Spleen (tissue), 11 donors: ENCODE data around the gene CENPB. TPM values are rescaled to one million over a fixed set of nuclear protein-coding genes. Genes with fewer than 3 reads are reported as not detected.

ENCODE experiments used
- DNase-seq: peaks from one replicate; pipeline ENCODE4 v3.0.0-alpha.2; 2020
- H3K27ac ChIP-seq, 8 donors: fragments of 200-600 bp; sonication (generic) in 7 of 8; 1 replicate in 4 of 8; 2 replicates in 4 of 8; pipeline versions ENCODE4 v1.5.0 to v1.8.0; 2016 to 2021; ENCODE audit warnings: inconsistent platforms in 4 of 8, mild to moderate bottlenecking in 4 of 8, moderate library complexity in 1 of 8
- H3K27me3 ChIP-seq, 7 donors: fragments of 200-600 bp; sonication (generic) in 6 of 7; replicated peaks in 1 of 7; 1 replicate in 4 of 7; 2 replicates in 3 of 7; pipeline versions ENCODE4 v1.5.0 to v1.8.0; 2016 to 2021; ENCODE audit warnings: inconsistent platforms in 3 of 7, mild to moderate bottlenecking in 1 of 7
- H3K36me3 ChIP-seq, 6 donors: fragments of 200-600 bp; sonication (generic) in 5 of 6; 1 replicate in 4 of 6; 2 replicates in 2 of 6; pipeline versions ENCODE4 v1.5.0 to v1.8.0; 2016 to 2021; ENCODE audit warnings: inconsistent platforms in 2 of 6
- H3K4me1 ChIP-seq, 6 donors: fragments of 200-600 bp; sonication (generic) in 5 of 6; 1 replicate in 3 of 6; 2 replicates in 3 of 6; pipeline versions ENCODE4 v1.5.0 to v1.8.0; 2016 to 2021; ENCODE audit warnings: inconsistent platforms in 3 of 6
- H3K4me3 ChIP-seq, 8 donors: fragments of 200-600 bp; sonication (generic) in 7 of 8; 1 replicate in 4 of 8; 2 replicates in 4 of 8; pipeline versions ENCODE4 v1.5.0 to v1.8.0; 2016 to 2021; ENCODE audit warnings: inconsistent platforms in 4 of 8, mild to moderate bottlenecking in 4 of 8, moderate library complexity in 2 of 8
- H3K9me3 ChIP-seq, 8 donors: fragments of 200-600 bp; sonication (generic) in 7 of 8; 1 replicate in 4 of 8; 2 replicates in 4 of 8; pipeline versions ENCODE4 v1.5.0 to v1.8.0; 2016 to 2021; ENCODE audit warnings: inconsistent platforms in 4 of 8
- POLR2A ChIP-seq, 3 donors: fragments of 450-650 bp; IDR thresholded peaks; one replicate each; pipeline ENCODE4 v1.5.1; 2017; ENCODE audit warnings: antibody characterized with exemption in 3 of 3, mild to moderate bottlenecking in 1 of 3
- POLR2AphosphoS5 ChIP-seq, 3 donors: sonication (generic); formaldehyde crosslinking; IDR thresholded peaks; one replicate each; pipeline ENCODE4 v1.5.1; 2017; ENCODE audit warnings: antibody characterized with exemption in 3 of 3
- WGBS, 5 donors: extraction: QIAGEN DNeasy Blood & Tissue Kit in 3 of 5; methylation state at CpG; one replicate each; pipeline versions ENCODE4 v1.1.5 to v1.1.7; 2013 to 2018; 5-methylcytosine and 5-hydroxymethylcytosine counted together
- intact Hi-C: fragments of 100-400 bp; cut with DNase I; formaldehyde crosslinking; loops from one replicate; pipeline ENCODE4 v1.15.0; 2023; ENCODE audit warnings: low total_unique reads
- polyA plus RNA-seq, 3 donors: library from polyadenylated mRNA; stranded (reverse); fragments of 200-250 nt; gene quantifications; one replicate each; pipeline ENCODE4 v1.2.1, GENCODE V29; 2013
- total RNA-seq, 7 donors: library from RNA; depleted of rRNA in 3 of 7; stranded (reverse); fragments of >200 nt in 3 of 7; fragmentation: NEBNext Ultra II Directional in 4 of 7; extraction: Animal tissue kit (Norgen Biotek cat#: 25700) in 4 of 7; gene quantifications; one replicate each; pipeline versions ENCODE4 v1.1.0 to v1.2.1, GENCODE V29; 2016 to 2021
- TF ChIP-seq, protein P1 (sequence below), 11 experiments: fragments of 200-600 bp in 7 of 11; fragments of 450-650 bp in 4 of 11; sonication (generic) in 4 of 11; IDR thresholded peaks in 8 of 11; conservative IDR thresholded peaks in 3 of 11; 1 replicate in 7 of 11; 2 replicates in 4 of 11; pipeline versions ENCODE4 v1.4.0 to v1.8.0; 2016 to 2021; ENCODE audit warnings: antibody characterized with exemption in 11 of 11, inconsistent platforms in 4 of 11, mild to moderate bottlenecking in 1 of 11
- donor health status: healthy with polysubstance abuse.
- donor health status: DM: no; HTN: no; CAD: no; lungs with moderate emphysema.
- donor health status: DM: no; HTN: no; CAD: no.
- donor health status: Bipolar disorder and iron deficiency.
- donor health status: healthy.
- donor health status: DM: no; HTN: no; CAD: no.
- donor health status: DM: yes; HTN: yes; CAD: no.

Gene CENPB
- total and polyA plus RNA-seq, 10 donors: 24.8 to 84.7 (median 55.6) TPM

DNA sequence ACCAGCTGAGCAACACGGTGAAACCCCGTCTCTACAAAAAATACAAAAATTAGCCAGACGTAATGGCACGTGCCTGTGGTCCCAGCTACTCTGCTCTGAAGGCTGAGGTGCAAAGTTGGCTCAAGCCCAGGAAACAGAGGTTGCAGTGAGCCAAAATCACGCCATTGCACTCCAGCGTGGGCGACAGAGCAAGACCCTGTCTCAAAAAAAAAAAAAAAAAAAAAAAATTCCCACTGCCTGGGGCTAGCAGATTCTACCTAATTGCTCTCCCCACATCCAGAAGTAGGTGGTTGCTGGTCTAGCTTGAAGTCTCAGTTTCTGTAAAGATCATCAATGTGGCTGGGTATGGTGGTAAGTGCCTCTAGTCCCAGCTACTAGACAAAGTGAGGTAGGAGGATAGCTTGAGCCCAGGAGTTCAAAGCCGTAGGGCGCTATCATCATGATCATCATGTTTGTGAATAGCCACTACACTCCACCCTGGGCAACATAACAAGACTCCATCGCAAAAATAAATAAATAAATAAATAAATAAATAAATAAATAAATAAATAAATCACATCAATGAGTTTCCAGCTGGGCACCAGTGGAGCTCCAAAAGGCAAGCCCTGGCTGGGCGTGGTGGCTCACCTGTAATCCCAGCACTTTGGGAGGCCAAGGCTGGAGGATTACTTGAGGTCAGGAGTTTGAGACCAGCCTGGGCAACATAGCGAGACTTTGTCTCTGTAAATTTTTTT lies 27.5 kb upstream of the CENPB start:
- no peaks in the 10 kb centered on the region for H3K36me3 ChIP-seq
- no peaks in the 10 kb centered on the region for H3K27me3 ChIP-seq
- no peak for DNase-seq
- TF ChIP-seq POLR2A (IDR thresholded peaks at IDR 0.05) (no peak), POLR2AphosphoS5 (IDR thresholded peaks at IDR 0.05) (no peak)
- TF ChIP-seq, protein P1, sequence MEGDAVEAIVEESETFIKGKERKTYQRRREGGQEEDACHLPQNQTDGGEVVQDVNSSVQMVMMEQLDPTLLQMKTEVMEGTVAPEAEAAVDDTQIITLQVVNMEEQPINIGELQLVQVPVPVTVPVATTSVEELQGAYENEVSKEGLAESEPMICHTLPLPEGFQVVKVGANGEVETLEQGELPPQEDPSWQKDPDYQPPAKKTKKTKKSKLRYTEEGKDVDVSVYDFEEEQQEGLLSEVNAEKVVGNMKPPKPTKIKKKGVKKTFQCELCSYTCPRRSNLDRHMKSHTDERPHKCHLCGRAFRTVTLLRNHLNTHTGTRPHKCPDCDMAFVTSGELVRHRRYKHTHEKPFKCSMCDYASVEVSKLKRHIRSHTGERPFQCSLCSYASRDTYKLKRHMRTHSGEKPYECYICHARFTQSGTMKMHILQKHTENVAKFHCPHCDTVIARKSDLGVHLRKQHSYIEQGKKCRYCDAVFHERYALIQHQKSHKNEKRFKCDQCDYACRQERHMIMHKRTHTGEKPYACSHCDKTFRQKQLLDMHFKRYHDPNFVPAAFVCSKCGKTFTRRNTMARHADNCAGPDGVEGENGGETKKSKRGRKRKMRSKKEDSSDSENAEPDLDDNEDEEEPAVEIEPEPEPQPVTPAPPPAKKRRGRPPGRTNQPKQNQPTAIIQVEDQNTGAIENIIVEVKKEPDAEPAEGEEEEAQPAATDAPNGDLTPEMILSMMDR (IDR thresholded peaks at IDR 0.05 in 8 of 11, conservative IDR thresholded peaks at IDR 0.05 in 3 of 11): no peak
- H3K9me3 ChIP-seq: no peaks in the 10 kb centered on the region
- peak overlapping the region in 5 of 8 donors; percentile 85 to 96 (median 89) for H3K27ac ChIP-seq
- peaks cover 22 to 90% (median 69%) of the 10 kb centered on the region in 6 donors for H3K4me1 ChIP-seq
- 83 to 92% (median 84%) methylated on average over 12 of the region's 12 CpGs for WGBS, 5 donors
- no peak overlapping the region for H3K4me3 ChIP-seq
- intact Hi-C loops: no loop called here

- Histone ChIP-seq H3K27me3 (no peaks in the 10 kb centered on the region), H3K4me1 (peaks cover 17 to 90% (median 65%) of the 10 kb centered on the region in 6 donors), H3K36me3 (no peaks in the 10 kb centered on the region), H3K9me3 (no peaks in the 10 kb centered on the region), H3K27ac (peak overlapping the region in 7 of 8 donors; percentile 85 to 96 (median 89)), H3K4me3 (no peak overlapping the region)
- DNase-seq: no peak
- TF ChIP-seq, protein P1 (IDR thresholded peaks at IDR 0.05 in 8 of 11, conservative IDR thresholded peaks at IDR 0.05 in 3 of 11): no peak
- TF ChIP-seq POLR2A (IDR thresholded peaks at IDR 0.05) (no peak), POLR2AphosphoS5 (IDR thresholded peaks at IDR 0.05) (no peak)
- intact Hi-C loops: no loop called here
- WGBS, 5 donors: 79 to 86% (median 86%) methylated on average over 8 of the region's 8 CpGs
Observed at GRCh38 chr20:3812975-3813847, 26.7 kb upstream of the CENPB start.

DNA sequence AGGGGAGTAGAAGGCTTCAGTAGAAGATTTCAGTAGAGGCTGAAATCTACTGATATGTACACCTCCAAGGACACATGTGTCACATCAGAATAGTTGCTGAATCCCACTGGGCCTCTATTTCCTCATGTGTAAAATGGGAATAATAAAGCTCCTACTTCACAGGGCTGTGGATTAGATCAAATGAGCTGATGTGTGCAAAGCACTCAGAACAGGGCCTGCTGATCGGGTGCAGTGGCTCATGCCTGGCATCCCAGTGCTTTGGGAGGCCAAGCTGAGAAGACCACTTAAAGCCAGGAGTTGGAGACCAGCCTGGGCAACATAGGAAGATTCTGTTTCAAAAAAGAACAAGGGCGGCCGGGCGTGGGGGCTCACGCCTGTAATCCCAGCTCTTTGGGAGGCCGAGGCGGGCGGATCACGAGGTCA lies 25.7 kb upstream of the CENPB start:
- H3K9me3 ChIP-seq: no peaks in the 10 kb centered on the region
- H3K36me3 ChIP-seq: no peaks in the 10 kb centered on the region
- WGBS, 5 donors: 93 to 96% (median 95%) methylated on average over 9 of the region's 9 CpGs
- peaks cover 15 to 92% (median 70%) of the 10 kb centered on the region in 6 donors for H3K4me1 ChIP-seq
- TF ChIP-seq POLR2AphosphoS5 (IDR thresholded peaks at IDR 0.05) (no peak), POLR2A (IDR thresholded peaks at IDR 0.05) (no peak)
- TF ChIP-seq, protein P1 (IDR thresholded peaks at IDR 0.05 in 8 of 11, conservative IDR thresholded peaks at IDR 0.05 in 3 of 11): no peak
- intact Hi-C loops: no loop called here
- no peaks in the 10 kb centered on the region for H3K27me3 ChIP-seq
- H3K4me3 ChIP-seq: peak overlapping the region in 2 of 8 donors; percentile 32 to 67
- peak; percentile 72 for DNase-seq
- peak overlapping the region; percentile 85 to 96 (median 88) for H3K27ac ChIP-seq
